Breast epithelium (tissue), 3 donors: Measurements from ENCODE around the gene FAAP100.

Source experiments
- CTCF ChIP-seq, 3 donors: fragments of 450-650 bp; IDR thresholded peaks; one replicate each; pipeline ENCODE4 v1.5.1; 2016 to 2017; ENCODE audit warnings: antibody characterized with exemption in 3 of 3, mild to moderate bottlenecking in 3 of 3, moderate library complexity in 3 of 3
- POLR2A ChIP-seq: fragments of 450-650 bp; IDR thresholded peaks from one replicate; pipeline ENCODE4 v1.6.1; 2016; ENCODE audit warnings: antibody characterized with exemption, mild to moderate bottlenecking, moderate library complexity

DNA sequence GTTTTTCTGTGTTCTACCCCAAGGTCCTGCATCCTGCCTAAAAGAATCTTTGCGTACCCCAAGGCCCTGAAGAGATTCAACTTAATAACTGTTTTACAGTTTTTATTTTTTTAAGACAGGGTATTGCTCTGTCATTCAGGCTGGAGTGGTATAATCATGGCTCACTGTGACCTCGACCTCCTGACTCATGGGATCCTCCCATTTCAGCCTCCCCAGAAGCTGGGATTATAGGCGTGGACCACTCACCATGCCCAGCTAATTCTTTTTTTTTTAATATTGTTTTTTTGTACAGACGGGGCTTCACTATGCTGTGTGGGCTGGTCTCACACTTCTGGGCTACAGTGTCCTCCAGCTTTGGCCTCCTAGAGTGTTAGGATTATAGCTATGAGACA is 9.3 kb upstream of the FAAP100 start:
- TF ChIP-seq CTCF (IDR thresholded peaks at IDR 0.05): no peak
- TF ChIP-seq POLR2A: no peak
